ENCODE data around the gene UBE2S.

DNA sequence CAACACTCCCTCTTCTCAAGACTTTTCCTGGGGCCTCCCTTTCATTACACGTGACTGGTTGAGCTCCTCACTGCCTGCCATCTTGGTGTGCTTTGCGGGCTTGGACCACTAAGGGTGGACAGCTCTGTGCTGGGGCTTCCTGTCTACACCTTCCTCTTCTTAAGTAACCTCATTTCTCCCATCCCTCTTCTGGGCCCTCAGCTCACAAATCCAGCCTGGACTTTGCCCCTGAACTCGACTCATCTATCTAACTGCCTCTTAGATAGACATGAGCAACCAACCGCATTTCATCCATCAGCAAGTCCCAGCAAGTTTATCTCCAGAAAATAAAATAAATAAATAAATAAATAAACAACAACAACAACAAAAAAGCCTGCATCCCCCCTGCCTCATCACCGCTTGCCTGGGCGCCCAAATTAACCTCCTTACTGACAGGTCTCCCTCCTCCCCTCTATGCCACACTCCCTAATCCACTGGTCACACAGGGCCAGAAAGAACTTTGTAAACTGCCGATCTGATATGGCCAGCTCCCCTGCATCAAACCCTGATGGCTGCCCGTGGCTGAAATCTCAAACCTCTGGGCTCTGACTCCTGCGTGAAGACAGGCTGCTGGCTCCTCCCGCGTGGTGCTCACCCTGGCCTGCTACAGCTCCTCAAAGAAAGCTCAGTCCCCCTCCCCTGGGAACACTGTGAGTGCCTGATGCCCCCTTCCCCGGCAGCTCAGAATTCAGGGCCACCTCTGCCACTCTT lies 46.1 kb upstream of the UBE2S start:
- TF ChIP-seq POLR2A (IDR thresholded peaks at IDR 0.05; ENCODE audit: extremely low read depth, insufficient read length), result no peak
- TF ChIP-seq, protein P1, sequence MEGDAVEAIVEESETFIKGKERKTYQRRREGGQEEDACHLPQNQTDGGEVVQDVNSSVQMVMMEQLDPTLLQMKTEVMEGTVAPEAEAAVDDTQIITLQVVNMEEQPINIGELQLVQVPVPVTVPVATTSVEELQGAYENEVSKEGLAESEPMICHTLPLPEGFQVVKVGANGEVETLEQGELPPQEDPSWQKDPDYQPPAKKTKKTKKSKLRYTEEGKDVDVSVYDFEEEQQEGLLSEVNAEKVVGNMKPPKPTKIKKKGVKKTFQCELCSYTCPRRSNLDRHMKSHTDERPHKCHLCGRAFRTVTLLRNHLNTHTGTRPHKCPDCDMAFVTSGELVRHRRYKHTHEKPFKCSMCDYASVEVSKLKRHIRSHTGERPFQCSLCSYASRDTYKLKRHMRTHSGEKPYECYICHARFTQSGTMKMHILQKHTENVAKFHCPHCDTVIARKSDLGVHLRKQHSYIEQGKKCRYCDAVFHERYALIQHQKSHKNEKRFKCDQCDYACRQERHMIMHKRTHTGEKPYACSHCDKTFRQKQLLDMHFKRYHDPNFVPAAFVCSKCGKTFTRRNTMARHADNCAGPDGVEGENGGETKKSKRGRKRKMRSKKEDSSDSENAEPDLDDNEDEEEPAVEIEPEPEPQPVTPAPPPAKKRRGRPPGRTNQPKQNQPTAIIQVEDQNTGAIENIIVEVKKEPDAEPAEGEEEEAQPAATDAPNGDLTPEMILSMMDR (IDR thresholded peaks at IDR 0.05; ENCODE audit: low read depth, low read length), result no peak
- TF ChIP-seq, protein P2, sequence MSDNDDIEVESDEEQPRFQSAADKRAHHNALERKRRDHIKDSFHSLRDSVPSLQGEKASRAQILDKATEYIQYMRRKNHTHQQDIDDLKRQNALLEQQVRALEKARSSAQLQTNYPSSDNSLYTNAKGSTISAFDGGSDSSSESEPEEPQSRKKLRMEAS (IDR thresholded peaks at IDR 0.05; ENCODE audit: low read depth, low read length), result no peak

Measured in NB4 (cell line).